ENCODE results near the gene ARHGEF9. TPM values are rescaled to one million over a fixed set of nuclear protein-coding genes. Genes with fewer than 3 reads are reported as not detected.

Gene ARHGEF9
- total and polyA plus RNA-seq, 10 of the 15 experiments (the other 5 are each of a cell fraction or from before 2014, with no cell fraction given) = 3.2 to 25.2 (median 14.3) TPM

DNA sequence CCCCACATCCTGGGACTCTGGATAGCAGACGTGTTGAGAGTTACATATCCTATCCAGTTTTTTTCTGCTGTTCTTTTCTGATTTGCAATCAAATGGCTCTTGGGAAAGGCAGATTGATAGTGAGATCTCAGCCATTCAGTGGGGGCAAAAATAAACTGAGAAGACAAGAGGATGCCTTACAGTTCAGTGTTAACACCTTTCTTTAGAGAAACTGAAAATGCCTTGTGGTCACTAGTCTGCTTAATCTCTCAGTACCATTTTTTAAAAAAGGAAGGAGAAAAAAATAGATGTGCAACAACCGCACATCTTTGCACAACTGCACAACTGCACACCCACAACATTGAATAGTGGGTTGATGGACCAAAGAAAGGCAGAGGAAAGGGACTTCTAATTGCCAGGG, 109.3 kb downstream of the ARHGEF9 start:
- H3K27me3 ChIP-seq (replicated peaks in 1 of 2; ENCODE audit: control insufficient read depth in 2 of 2, insufficient read depth in 2 of 2, low read length in 1 of 2) = no peaks in the 10 kb centered on the region
- FAIRE-seq (no peak), DNase-seq (ENCODE audit: low read depth, low spot score) (no peak), ATAC-seq (no peak)
- ChIA-PET SMC1A (ENCODE audit: uncharacterized antibody, unreplicated experiment) (no interaction called here), CTCF (interaction anchor here (1.2 kb wide), 1 partner anchor 11 kb away, joined by 4 read pairs; no protein-coding TSS in a partner anchor), RAD21 (ENCODE audit: unreplicated experiment) (no interaction called here), POLR2A (no interaction called here)
- no peak overlapping the region for H3K9ac ChIP-seq (ENCODE audit: control insufficient read depth, insufficient read depth, low read length)
- H4K20me1 ChIP-seq (ENCODE audit: control insufficient read depth, insufficient read depth) = no peaks in the 10 kb centered on the region
- 46% methylated on average over 2 of the region's 2 CpGs for WGBS (ENCODE audit: insufficient coverage, insufficient replicate concordance, low lambda C conversion rate, missing lambda C conversion rate)
- H3K4me1 ChIP-seq (ENCODE audit: control insufficient read depth, insufficient read depth, low read length) = no peaks in the 10 kb centered on the region
- no peak overlapping the region for H3K4me3 ChIP-seq
- peaks cover 0 to 3% of the 10 kb centered on the region in 2 experiments; a peak in 2 of 4 replicates for H3K36me3 ChIP-seq (ENCODE audit: control insufficient read depth in 2 of 2, insufficient read depth in 2 of 2, low read length in 1 of 2)
- in situ Hi-C loops (cut with MboI) (no loop called here), intact Hi-C loops (cut with micrococcal nuclease; ENCODE audit: unreplicated experiment) (no loop called here)
- H3K79me2 ChIP-seq (ENCODE audit: control insufficient read depth, insufficient read depth, low read length) = no peaks in the 10 kb centered on the region
- no TSS peak for BruUV-seq (replicated peaks)
- H3K9me3 ChIP-seq (replicated peaks; ENCODE audit: control insufficient read depth, insufficient read depth, low read length) = no peaks in the 10 kb centered on the region
- H2AFZ ChIP-seq (ENCODE audit: control insufficient read depth, low read depth, low read length) = no peak overlapping the region
- no peak overlapping the region for H3K4me2 ChIP-seq (ENCODE audit: control insufficient read depth, insufficient read depth)
- no peak overlapping the region for H3K27ac ChIP-seq (ENCODE audit: control insufficient read depth, insufficient read depth)
- TF ChIP-seq POLR2AphosphoS5 (IDR thresholded peaks at IDR 0.05; ENCODE audit: low read length) (no peak), MXI1 (IDR thresholded peaks at IDR 0.05; ENCODE audit: low read depth, low read length) (no peak), CHD2 (IDR thresholded peaks at IDR 0.05; ENCODE audit: borderline replicate concordance, low read depth, low read length) (no peak), SRF (IDR thresholded peaks at IDR 0.05; ENCODE audit: low read depth in 2 of 2, low read length in 2 of 2) (no peak), ATF2 (IDR thresholded peaks at IDR 0.05; ENCODE audit: low read length) (no peak), NFYA (IDR thresholded peaks at IDR 0.05; ENCODE audit: borderline replicate concordance, low read depth, low read length) (no peak), USF1 (IDR thresholded peaks at IDR 0.05; ENCODE audit: borderline replicate concordance, extremely low read length, insufficient read depth, low read depth, low read length) (no peak), DPF2 (IDR thresholded peaks at IDR 0.05) (no peak), REST (IDR thresholded peaks at IDR 0.05; ENCODE audit: low read depth, low read length) (no peak), POU2F2 (IDR thresholded peaks at IDR 0.05; ENCODE audit: borderline replicate concordance, low read depth, low read length) (no peak), TCF12 (IDR thresholded peaks at IDR 0.05; ENCODE audit: low read depth, low read length) (no peak), ZSCAN29 (IDR thresholded peaks at IDR 0.05) (no peak), HCFC1 (IDR thresholded peaks at IDR 0.05; ENCODE audit: low read length) (no peak), SIX5 (IDR thresholded peaks at IDR 0.05; ENCODE audit: low read depth, low read length, severe bottlenecking) (no peak)
- TF ChIP-seq, protein P1, sequence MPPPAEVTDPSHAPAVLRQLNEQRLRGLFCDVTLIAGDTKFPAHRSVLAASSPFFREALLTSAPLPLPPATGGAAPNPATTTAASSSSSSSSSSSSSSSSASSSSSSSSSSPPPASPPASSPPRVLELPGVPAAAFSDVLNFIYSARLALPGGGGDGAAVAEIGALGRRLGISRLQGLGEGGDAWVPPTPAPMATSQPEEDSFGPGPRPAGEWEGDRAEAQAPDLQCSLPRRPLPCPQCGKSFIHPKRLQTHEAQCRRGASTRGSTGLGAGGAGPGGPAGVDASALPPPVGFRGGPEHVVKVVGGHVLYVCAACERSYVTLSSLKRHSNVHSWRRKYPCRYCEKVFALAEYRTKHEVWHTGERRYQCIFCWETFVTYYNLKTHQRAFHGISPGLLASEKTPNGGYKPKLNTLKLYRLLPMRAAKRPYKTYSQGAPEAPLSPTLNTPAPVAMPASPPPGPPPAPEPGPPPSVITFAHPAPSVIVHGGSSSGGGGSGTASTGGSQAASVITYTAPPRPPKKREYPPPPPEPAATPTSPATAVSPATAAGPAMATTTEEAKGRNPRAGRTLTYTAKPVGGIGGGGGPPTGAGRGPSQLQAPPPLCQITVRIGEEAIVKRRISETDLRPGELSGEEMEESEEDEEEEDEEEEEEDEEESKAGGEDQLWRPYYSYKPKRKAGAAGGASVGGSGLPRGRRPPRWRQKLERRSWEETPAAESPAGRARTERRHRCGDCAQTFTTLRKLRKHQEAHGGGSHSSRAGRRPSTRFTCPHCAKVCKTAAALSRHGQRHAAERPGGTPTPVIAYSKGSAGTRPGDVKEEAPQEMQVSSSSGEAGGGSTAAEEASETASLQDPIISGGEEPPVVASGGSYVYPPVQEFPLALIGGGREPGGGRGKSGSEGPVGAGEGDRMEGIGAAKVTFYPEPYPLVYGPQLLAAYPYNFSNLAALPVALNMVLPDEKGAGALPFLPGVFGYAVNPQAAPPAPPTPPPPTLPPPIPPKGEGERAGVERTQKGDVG (CRISPR knock-in tag; IDR thresholded peaks at IDR 0.05) = no peak
